Type B pancreatic cell (in vitro differentiated cells): ENCODE measurements around the gene GRID2. TPM values are rescaled to one million over a fixed set of nuclear protein-coding genes. Genes with fewer than 3 reads are reported as not detected.

Source experiments
- DNase-seq: peaks from one replicate; pipeline ENCODE4 v3.0.0; 2021; ENCODE audit warnings: mixed read lengths; ENCODE audit not compliant: unreplicated experiment; ENCODE audit errors: extremely low spot score
- H3K27ac Mint-ChIP-seq: 2 replicates; pipeline ENCODE4 v1.8.0; 2021; ENCODE audit warnings: mild to moderate bottlenecking, mixed read lengths
- H3K27me3 Mint-ChIP-seq: 2 replicates; pipeline ENCODE4 v1.8.0; 2021; ENCODE audit warnings: mixed read lengths
- H3K36me3 Mint-ChIP-seq: 2 replicates; pipeline ENCODE4 v1.8.0; 2021; ENCODE audit warnings: mixed read lengths
- H3K4me1 Mint-ChIP-seq: one replicate; pipeline ENCODE4 v1.8.0; 2021; ENCODE audit warnings: mixed read lengths; ENCODE audit not compliant: unreplicated experiment
- H3K4me3 Mint-ChIP-seq: 2 replicates; pipeline ENCODE4 v1.8.0; 2021; ENCODE audit warnings: mild to moderate bottlenecking, mixed read lengths
- H3K9me3 Mint-ChIP-seq: 2 replicates; pipeline ENCODE4 v1.8.0; 2021; ENCODE audit warnings: mixed read lengths
- CTCF ChIP-seq: fragments of 200-600 bp; sonication (generic); conservative IDR thresholded peaks from 2 replicates; pipeline ENCODE4 v1.5.0; 2021; ENCODE audit warnings: antibody characterized with exemption, mild to moderate bottlenecking
- total RNA-seq: library from RNA; stranded (reverse); gene quantifications from 2 replicates; pipeline ENCODE4 v1.2.1, GENCODE V29; 2021; ENCODE audit warnings: low replicate concordance

GRID2 gene
- total RNA-seq, 1 donor from 2014 or later = 1.7 TPM

DNA sequence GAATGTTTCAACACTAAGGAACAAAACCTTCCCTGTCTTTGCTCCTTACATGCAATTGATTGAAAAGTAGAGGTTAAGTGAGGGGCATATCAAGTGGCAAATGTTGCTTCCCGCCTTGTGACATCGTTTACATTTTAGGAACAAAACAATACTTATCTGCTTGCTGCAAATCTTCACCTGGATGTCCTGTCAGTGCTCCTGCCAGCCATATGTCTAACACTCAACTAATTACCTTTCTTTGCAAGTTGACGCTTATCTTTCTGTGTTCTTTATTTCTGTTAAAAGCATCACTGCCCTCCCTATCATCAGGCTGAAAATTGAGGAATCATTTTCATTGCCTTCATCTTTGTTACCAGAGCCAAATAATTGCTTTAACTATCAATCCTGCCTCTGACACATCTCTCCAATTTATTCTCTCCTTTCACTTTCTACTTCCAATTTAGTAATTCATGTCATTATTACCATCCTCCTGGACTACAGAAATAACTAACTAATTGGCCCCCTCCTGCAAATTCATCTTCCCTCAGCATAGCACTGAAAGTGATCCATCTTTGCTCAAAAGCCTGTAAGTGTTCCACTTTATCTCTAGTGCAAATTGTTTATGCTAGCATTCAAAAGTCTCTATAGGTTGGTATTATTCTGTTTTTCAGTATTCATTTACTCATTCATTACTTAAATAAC, 1226.1 kb downstream of the GRID2 start:
- Mint-ChIP-seq H3K27me3 (no peaks in the 10 kb centered on the region), H3K4me3 (no peak overlapping the region), H3K4me1 (no peaks in the 10 kb centered on the region), H3K9me3 (no peaks in the 10 kb centered on the region), H3K36me3 (no peaks in the 10 kb centered on the region), H3K27ac (no peak overlapping the region)
- TF ChIP-seq CTCF = no peak
- no peak for DNase-seq

- no peaks in the 10 kb centered on the region for H3K27me3 Mint-ChIP-seq
These were observed 1228.5 kb downstream of the GRID2 start for GRCh38 chr4:93532234-93532633.

GRCh38 chr4:93540562-93540961, 1236.8 kb downstream of the GRID2 start:
- H3K9me3 Mint-ChIP-seq = peaks cover 5% of the 10 kb centered on the region

More at GRCh38 chr4:93532234-93532633, 1228.5 kb downstream of the GRID2 start:
- TF ChIP-seq CTCF = no peak
- no peaks in the 10 kb centered on the region for H3K4me1 Mint-ChIP-seq
- no peaks in the 10 kb centered on the region for H3K36me3 Mint-ChIP-seq
- no peak overlapping the region for H3K4me3 Mint-ChIP-seq
- H3K9me3 Mint-ChIP-seq = no peaks in the 10 kb centered on the region
- DNase-seq = no peak
- H3K27ac Mint-ChIP-seq = no peak overlapping the region

GRCh38 chr4:93561842-93562241, 1258.1 kb downstream of the GRID2 start:
- Mint-ChIP-seq H3K27me3 (no peaks in the 10 kb centered on the region), H3K4me3 (no peak overlapping the region), H3K27ac (no peak overlapping the region), H3K9me3 (no peaks in the 10 kb centered on the region), H3K4me1 (no peaks in the 10 kb centered on the region), H3K36me3 (no peaks in the 10 kb centered on the region)
- no peak for TF ChIP-seq CTCF
- no peak for DNase-seq

More at GRCh38 chr4:93540562-93540961, 1236.8 kb downstream of the GRID2 start:
- Mint-ChIP-seq H3K27ac (no peak overlapping the region), H3K36me3 (no peaks in the 10 kb centered on the region), H3K4me1 (no peaks in the 10 kb centered on the region), H3K4me3 (no peak overlapping the region), H3K27me3 (peaks cover 3% of the 10 kb centered on the region)
- DNase-seq = no peak
- no peak for TF ChIP-seq CTCF

GRCh38 chr4:93568758-93569157, 1265.0 kb downstream of the GRID2 start:
- Mint-ChIP-seq H3K9me3 (no peaks in the 10 kb centered on the region), H3K27me3 (no peaks in the 10 kb centered on the region), H3K4me1 (no peaks in the 10 kb centered on the region), H3K27ac (no peak overlapping the region), H3K36me3 (no peaks in the 10 kb centered on the region), H3K4me3 (no peak overlapping the region)
- no peak for DNase-seq
- no peak for TF ChIP-seq CTCF

- H3K36me3 Mint-ChIP-seq = no peaks in the 10 kb centered on the region
These were observed 1269.5 kb downstream of the GRID2 start for GRCh38 chr4:93573285-93573684.

More at GRCh38 chr4:93573285-93573684, 1269.5 kb downstream of the GRID2 start:
- no peaks in the 10 kb centered on the region for H3K4me1 Mint-ChIP-seq
- DNase-seq = no peak
- H3K27me3 Mint-ChIP-seq = no peaks in the 10 kb centered on the region
- no peak overlapping the region for H3K27ac Mint-ChIP-seq
- no peaks in the 10 kb centered on the region for H3K9me3 Mint-ChIP-seq
- no peak for TF ChIP-seq CTCF
- no peak overlapping the region for H3K4me3 Mint-ChIP-seq
